Activated CD8-positive, alpha-beta memory T cell treated with anti-CD3 and anti-CD28 coated beads for 4 hours (primary cell): Measurements from ENCODE around the gene NTNG1.

ENCODE experiments used
- DNase-seq, 2 donors: peaks; one replicate each; pipeline ENCODE4 v3.0.0-alpha.2; 2020; ENCODE audit warnings: low read depth in 2 of 2

NTNG1 gene

DNA sequence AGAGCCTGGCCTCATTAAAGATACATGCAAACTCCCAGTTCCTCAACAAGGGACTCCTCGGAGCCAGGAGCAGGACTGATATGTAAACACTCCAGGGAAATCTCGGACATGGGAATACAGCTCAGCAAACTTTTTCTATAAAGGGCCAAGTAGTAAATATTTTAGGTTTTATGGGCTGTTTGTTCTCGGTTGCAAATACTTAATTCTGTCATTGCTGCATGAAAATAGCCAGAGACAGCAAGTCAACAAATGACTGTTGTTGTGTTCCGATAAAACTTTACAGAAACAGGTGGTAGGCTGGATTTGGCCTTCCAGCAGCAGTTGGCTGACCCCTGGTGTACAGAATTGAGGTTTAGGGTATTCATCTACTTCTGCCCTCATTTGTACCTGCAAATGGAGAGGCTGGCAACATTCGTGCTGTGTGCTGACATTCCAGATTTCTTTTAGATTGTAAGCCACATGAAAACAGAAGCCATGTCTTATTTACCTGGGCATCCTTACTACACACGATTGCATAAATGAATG, 360.3 kb downstream of the NTNG1 start:
- no peak for DNase-seq

DNA sequence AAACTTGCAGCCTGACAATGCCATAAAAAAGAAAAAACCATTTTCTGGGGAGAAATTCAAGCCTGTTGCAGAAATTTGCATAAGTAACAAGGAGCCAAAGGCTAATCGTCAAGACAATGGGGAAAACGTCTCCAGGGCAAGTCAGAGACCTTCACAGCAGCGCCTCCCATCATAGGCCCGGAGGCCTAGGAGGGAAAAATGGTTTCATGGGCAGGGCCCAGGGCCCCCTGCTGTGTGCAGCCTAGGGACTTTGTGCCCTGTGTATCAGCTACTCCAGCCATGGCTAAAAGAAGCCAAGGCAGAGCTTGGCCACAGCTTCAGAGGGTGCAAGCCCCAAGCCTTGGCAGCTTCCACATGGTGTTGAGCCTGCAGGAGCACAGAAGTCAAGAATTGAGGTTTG, 369.5 kb downstream of the NTNG1 start:
- DNase-seq: no peak

DNA sequence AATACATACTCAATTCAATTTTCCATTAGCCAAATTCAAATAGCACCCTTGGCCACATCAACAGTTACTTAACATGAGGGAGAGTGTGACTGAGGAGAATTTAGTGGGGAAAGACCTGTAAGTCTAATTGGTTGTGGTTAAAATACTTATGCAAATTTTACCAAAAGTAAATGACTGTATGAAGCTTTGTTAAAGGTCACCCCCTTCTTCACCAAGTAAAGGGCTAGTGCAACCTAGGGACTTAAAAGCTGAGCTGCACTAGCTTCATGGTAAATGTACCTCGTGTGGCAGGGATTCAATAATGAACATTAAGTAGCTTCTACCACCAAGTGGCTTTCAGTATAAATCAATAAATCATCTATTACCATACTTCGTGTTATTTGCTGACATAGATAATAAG, 372.0 kb downstream of the NTNG1 start:
- DNase-seq: no peak

- DNase-seq: no peak
Observed at GRCh38 chr1:107514841-107515240, 374.0 kb downstream of the NTNG1 start.

GRCh38 chr1:107515702-107516101, 374.9 kb downstream of the NTNG1 start:
- DNase-seq: no peak

DNA sequence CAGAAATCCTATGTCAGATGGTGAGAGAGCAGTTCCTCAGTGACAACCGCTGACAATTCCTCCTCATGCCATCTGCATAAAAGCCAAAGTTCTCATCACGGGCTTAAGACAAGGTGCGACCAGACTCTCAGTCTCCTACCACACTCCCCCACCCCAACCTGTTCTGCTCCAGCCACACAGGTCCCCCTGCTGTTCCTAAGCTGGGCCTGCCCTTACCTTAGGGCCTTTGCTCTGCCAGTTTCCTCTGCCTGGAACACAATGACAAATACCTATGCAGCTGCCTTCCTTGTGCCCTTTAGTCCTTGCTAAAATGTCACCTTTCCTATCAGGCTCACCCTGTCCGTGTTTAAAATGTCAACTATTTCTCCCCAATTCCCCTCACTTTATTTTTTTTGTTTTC, 382.2 kb downstream of the NTNG1 start:
- no peak for DNase-seq

- no peak for DNase-seq
Observed at GRCh38 chr1:107523736-107524135, 382.9 kb downstream of the NTNG1 start.

DNA sequence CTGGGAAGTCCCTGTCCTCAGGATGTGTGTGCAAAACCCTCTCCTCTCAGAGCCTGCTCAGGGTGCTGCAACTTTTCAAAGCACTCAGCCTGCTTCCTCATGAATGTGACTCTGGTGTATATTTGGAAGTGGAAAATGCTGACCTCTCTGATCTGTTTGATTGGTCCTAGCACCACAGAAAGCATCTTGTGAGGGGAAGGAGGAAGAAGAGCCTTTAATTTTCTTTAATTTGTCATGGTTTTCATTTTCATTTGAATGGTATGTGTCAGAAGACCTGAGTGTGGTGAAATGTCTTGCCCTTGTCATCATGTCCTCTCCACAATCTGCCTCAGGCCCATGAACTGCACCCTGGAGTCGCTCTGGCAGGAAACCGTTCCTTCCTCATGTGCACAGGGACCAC, 383.5 kb downstream of the NTNG1 start:
- DNase-seq: no peak

GRCh38 chr1:107525145-107525544, 384.3 kb downstream of the NTNG1 start:
- no peak for DNase-seq

DNA sequence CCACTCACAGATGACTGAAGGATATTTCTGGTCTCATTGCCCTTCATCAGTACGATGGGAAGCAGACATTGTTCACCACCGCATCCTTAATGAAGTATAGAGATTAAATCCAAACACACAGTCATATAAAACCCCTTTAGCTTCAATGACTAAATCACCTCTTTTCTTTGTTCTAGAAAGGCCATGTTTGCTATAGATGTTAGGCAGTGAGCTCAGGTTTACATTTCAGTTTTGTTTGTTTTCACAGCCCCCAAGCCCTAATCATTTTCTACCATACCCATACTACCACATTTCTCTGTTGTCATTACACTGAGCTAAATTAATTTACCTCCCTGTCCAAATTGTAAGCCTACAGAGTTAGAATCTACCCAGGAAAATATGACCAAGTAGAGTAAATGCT, 385.1 kb downstream of the NTNG1 start:
- no peak for DNase-seq

GRCh38 chr1:107526524-107527198, 385.8 kb downstream of the NTNG1 start:
- no peak for DNase-seq

DNA sequence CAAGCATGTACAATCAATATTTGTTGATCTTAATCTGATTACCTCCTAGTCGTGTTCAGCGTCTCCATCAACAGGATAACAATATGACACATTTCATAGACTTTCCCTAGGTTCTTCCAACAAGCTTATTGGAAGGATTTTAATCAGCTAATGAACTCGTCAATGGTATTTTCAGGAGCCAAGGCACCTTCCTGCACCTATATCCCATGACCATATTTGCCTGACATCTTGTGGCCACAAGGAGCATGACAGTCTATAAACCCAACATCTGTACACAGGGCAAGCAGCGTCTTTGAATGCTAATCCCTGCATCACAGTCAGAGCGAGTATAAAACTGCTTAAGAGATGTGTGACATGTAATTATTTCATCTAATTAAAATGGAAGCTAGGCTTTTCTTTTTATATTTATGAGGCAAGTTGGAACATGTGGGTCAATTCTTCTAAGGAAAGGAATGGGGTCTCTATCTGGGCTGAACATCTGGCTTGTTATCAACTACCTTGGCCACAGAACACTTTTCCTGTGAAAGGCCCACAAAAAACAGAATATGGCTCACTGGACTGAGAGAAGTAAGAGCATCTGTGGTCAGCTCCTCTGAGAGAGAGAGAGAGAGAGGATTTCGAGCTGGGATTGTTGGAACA, 388.8 kb downstream of the NTNG1 start:
- no peak for DNase-seq

GRCh38 chr1:107530543-107530942, 389.7 kb downstream of the NTNG1 start:
- DNase-seq: no peak

- no peak for DNase-seq
Observed at GRCh38 chr1:107531065-107531908, 390.4 kb downstream of the NTNG1 start.

GRCh38 chr1:107532318-107532717, 391.5 kb downstream of the NTNG1 start:
- no peak for DNase-seq
